Stimulated activated CD4-positive, alpha-beta T cell treated with anti-CD3 and anti-CD28 coated beads, TNF-alpha, amount 100 ng/mL, for 24 hours (primary cell): ENCODE results near the gene SMURF1.
"Not testable (repeated sequence)": the region's sequence is repeated elsewhere in the genome, so short reads cannot be mapped to it uniquely, and the experiment has no call there.

Experiments used
- DNase-seq, 3 experiments: peaks; one replicate each; pipeline ENCODE4 v3.0.0-alpha.2; 2020; ENCODE audit warnings: low read depth in 3 of 3

The SMURF1 gene

DNA sequence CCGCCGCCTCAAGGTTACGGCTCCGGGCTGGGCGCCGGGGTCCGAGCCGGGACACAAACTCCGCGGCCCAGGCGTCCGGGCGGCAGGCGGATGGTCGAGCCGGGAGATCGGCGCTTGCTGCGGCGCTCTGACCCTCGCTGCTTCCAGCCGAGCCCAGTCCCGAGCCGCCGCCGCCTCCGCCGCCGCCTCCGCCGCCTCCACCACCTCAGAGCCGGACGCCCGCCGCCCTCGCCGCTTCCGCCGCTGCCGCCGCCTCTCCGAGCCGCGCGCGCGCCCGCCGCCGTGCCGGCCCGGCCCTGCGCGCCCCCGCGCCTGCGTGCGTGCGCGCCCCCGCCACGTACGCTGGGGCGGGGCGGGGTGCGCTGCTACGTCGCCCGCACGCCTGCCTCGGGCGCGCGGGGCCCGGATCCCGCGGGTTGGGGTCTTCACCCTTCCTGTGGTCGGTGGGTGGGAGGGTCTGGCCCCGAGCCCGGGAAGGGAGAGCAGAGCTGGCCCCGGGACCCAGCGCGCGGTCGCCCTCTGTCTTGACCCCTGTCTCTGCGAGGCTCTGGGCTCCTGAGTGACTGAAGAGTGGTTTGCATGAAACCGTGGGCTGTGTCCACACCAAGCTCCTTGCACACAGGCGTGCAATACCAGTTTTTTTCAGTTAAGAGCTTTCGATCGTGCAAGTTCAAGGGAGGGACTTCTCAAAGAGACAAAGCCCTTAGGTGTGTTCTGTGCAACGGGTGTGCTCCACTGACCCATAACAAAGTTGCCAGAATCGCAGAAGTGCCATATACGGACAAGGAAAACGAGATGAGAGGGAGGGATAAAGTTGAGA lies at the start of gene SMURF1:
SMURF1 (minus strand) TSS at position 256 of the 820 bp plus-strand sequence. CDS start 328 bp downstream, outside the sequence.
- DNase-seq, result peak; percentile 25 to 66 (median 43)

DNA sequence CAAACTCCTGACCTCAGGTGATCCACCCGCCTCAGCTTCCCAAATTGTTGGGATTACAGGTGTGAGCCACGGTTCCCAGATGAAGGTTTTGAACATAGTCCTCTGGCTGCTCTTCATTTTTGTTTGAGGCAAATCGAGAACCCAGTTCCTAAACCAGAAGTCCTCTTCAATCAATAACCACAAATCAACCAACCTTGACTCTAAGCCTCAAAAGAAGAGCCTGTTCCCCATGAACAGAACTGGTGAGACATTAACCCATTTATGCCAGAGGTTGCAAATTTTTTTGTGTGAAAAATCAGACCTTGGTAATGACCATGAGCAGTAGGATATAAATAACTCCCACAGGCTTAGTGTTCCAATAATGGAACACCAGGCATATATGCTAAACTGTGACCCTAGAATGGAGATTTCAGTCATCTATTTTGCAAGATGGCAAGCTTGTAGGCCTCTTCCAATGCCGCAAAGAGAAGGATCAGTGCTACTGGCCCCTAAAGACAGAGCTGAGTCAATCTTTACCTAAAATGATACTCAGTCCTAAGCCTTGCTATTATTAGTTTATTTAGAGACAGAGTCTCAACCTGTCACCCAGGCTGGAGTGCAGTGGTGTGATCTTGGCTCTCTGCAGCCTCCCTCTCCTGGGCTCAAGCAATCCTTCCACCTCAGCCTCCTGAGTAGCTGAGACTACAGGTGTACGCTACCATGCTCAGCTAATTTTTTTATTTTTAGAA lies 48.1 kb upstream of the SMURF1 start:
- no peak for DNase-seq

DNA sequence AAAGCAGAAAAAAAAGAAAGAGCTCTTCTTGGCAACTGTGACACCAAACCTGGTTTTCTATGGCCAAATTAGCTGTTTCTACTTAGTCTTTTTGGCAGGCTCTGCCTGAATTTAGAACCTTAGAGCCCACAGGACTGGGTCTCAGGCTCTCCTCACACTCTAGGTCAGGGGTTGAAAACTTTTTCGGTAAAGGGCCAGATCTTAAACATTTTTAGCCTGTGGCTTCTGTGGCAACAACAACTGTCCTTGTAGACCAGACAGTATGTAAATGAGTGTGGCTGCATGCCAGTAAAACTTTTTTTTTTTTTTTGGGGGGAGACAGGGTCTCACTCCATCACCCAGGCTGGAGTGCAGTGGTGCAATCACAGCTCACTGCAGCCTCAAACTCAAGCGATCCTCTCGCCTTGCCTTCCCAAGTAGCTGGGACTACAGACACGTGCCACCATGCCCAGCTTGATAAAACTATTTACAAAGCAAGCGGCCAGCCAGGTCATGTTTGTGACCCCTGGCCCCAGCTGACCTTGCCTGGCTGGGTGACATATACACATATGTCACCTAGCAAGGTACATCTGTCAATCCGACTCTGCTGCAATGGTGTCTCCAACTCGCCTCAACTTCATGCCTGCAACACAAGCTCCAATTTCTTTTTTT lies 46.6 kb upstream of the SMURF1 start:
- DNase-seq, result no peak

DNA sequence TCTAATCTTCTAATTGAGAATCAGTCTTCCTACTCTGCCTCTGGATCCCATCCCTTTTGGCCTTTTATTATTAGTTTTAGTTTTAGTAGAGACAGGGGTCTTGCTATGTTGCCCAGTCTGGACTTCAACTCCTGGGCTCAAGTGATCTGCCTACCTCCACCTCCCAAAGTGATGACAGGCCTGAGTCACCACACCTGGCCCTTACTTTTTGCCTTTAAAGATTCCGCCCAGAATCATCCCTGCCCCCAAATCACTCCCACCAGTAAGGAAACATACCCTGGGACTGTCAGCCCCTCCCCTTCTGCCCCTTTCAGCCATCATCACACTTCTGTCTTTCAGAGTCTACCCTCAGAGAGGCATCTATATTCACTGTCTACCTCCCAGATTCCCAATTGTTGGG lies 45.3 kb upstream of the SMURF1 start:
- DNase-seq, result no peak

DNA sequence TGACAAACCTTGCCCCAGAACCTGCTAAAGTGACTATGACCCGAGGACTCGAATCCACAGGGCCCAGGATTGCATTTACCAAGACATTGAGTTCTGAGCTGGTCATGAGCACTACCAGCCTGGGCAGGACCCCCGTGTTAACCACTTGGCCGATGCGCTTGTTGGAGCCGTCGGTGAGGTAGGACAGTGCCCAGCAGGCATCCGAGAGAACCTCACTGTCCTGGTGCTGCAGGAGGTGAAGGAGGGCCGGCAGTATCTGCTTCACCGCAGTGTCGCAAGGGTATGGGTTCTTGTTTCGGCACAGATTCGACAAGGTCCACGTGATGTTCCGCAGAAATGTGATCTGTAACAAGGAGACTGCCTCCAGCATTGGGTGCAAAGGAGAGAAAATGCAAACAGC lies 44.3 kb upstream of the SMURF1 start:
- no peak for DNase-seq

DNA sequence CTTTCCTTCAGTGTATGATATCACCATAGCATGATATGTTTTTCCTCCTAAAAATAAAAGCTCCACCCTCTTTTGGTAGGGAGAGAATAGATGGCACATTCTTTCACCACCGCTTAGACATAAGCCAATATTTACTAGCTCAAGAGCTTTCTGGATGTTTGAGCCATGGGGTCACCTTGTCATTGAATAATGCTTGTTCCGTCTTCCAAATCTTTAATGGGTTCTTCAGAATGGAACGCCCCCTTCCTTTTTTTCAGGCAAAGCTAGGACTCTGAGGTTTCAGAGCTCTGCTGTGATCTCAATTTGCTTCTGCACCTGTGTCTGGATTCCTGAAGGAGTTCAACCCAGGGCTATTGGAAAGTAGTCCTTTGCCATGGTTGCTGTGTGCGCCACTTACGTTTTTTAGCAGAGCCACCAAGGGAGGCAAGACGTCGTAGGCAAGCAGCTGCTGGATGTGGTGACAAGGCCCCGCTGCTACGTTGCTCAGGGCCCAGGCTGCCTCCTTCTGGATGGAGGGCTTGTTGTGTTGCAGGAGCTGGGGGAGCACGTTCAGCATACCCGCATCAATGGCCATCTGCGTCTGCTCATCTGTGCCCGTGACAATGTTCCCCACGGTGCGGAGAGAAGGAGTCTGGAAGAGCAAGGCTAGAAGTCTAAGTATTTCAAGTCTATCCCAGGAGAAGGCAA lies 40.8 kb upstream of the SMURF1 start:
- no peak for DNase-seq

DNA sequence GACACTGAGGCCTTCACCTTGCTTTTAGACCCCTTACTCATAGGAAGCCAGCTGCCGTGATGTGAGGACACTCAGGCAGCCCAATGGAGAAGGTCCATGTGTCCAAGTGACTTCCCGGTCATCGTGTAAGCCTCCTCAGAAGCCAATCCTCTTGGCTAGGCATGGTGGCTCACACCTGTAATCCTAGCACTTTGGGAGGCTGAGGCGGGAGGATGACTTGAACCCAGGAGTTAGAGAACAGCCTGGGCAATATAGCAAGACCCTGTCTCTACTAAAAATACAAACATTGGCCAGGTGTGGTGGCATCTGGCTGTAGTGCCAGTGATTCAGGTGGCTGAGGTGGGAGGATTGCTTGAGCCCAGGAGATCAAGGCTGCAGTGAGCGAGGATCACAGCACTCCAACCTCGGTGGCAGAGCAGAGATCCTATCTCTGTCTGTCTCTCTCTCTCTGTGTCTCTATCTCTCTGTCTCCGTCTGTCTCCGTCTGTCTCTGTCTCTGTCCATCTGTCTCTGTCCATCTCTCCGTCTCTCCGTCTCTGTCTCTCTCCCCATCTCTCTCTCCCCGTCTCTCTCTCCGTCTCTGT lies 36.3 kb upstream of the SMURF1 start:
- no peak for DNase-seq

DNA sequence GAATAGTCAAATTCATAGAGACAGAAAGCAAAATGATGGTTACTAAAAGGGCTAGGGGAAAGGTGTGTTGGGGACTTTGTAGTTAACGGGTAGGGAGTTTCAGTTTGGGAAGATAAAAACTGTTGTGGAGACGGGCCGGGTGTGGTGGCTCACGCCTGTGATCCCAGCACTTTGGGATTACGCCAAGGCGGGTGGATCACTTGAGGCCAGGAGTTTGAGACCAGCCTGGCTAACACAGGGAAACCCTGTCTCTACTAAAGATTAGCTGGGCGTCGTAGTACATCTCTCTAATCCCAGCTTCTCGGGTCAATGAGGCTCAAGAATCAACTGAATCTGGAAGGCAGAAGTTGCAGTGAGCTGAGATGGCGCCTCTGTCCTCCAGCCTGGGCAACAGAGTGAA lies 33.3 kb upstream of the SMURF1 start:
- no peak for DNase-seq

DNA sequence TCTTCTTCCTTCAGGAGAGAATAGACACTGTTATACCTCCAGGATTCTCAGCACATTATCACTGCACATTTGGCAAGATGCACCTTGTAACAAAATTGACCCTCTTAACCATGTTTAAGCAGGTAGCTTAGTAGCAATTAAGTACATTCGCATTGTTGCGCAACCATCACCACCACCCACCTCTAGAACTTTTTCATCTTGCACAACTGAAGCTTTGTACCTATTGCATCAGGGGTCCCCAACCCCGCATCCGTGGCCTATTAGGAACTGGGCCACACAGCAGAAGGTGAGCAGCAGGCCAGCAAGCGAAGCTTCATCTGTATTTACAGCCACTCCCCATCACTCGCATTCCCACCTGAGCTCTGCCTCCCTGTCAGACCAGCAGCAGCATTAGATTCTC lies 29.9 kb upstream of the SMURF1 start:
- DNase-seq, result no peak

DNA sequence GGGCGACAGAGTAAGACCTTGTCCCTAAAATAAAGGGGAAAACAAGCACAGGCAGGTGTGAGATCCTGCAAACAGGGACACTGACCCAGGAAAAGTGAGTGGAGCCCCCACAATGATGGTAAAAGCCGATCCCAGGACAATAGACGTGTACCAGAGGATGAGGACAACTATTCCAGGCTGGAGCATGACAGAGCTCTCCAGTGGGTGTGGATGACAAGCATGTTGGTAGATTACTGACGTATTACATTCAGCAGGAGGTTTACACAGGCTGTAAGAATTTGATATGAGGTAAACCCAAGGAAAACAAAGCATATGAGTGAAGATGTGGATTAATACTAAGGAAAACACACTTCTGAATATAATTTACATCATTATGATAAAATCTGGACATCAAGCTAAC lies 27.8 kb upstream of the SMURF1 start:
- no peak for DNase-seq

DNA sequence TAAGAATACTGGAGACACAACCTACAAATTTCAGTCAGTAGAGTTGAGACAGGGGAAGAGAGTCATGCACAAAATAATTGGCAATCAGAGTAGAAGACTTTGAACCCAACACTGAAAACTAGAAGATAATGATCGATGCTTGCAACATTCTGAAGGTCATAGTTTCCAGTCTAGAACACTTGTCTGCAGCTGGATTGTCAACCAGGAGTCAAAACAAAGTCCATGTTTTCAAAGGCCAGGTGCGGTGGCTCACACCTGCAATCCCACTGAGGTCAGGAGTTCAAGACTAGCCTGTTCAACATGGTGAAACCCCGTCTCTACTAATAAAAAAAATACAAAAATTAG lies 26.8 kb upstream of the SMURF1 start:
- no peak for DNase-seq

DNA sequence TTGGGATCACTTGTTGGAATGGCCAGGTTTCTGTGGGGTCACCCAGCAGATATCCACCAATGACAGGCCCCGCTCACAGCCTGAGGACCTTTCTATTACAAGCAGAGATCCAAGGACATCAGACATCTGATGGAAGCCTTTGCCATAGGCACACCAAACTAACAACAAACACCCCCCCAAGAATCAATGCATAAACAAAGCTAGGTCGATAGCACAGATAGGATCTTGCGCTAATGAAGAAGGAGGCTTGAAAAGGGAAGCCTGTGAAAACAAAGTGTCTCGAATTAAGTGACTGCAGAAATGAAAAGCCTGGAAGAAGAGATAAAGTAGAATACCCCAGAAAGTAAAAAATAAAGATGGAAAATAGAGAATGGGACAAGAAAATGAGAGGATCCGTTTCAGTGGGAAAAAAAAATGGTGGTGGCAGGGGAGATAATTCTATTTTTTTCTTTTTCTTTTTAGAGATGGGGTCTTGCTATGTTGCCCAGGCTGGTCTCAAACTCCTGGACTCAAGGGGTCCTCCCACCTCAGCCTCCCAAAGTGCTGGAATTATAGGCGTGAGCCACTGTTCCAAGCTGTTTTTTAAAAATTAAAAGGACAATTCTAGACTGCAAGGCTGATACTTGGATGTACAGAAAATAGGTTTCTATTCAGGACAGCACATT lies 26.3 kb upstream of the SMURF1 start:
- DNase-seq, result no peak

DNA sequence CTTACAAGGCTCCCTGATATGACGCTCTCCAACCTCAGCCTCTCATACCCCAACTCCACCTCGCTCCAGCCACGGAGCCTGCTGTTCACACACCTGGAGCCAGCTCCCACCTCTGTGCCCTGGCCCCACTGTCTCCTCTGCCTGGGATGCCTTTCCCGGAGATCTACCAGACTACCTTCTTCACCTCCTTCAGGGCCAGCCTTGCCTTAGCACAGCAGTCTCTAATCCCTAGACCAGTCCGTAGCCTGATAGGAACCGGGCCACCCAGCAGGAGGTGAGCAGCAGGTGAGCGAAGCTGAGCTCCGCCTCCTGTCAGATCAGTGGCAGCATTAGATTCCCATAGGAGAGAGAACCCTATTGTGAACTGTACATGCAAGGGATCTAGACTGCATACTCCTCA lies 23.2 kb upstream of the SMURF1 start:
- no peak for DNase-seq

DNA sequence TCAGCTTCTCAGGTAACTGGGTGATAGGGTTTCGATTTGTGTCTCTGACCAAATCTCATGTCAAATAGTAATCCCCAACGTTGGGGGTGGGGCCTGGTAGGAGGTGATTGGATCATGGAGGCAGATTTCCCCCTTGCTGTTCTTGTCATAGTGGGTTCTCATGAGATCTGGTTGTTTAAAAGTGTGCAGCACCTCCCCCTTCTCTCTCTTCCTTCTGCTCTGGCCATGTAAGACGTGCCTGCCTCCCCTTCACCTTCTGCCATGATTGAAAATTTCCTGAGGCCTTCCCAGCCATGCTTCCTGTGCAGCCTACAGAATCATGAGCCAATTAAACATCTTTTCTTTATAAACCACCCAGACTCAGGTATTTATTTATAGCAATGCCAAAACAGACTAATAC lies 21.9 kb upstream of the SMURF1 start:
- DNase-seq, result no peak

DNA sequence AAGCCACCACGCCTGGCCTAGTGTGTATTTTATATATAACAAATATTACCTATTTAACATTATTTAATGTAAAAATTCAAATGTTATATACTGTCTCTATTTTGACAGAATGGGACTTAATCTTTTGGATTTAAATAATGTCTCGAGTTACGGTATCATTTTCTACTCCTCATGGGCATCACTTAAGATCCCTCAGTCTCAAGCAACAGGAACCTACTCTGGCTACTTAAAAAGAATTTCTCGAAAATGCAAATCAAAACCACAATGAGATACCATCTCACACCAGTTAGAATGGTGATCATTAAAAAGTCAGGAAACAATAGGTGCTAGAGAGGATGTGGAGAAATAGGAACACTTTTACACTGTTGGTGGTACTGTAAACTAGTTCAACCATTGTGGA lies 19.8 kb upstream of the SMURF1 start:
- DNase-seq, result not testable (repeated sequence)

DNA sequence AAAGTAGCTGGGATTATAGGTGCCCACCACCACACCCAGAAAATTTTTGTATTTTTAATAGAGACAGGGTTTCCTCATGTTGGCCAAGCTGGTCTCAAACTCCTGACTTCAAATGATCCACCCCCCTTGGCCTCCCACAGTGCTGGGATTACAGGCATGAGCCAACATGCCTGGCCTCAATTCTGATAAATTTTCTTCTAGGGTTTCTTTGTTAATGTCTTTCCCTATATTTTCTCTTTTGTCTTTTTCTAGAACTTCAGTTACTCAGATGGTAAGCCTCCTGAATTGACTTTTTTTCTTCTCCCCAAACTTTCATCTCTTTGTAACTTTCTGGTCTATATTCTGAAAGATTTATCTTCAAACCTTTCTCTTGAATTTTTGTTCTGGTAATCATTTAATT lies 12.7 kb upstream of the SMURF1 start:
- DNase-seq, result no peak

DNA sequence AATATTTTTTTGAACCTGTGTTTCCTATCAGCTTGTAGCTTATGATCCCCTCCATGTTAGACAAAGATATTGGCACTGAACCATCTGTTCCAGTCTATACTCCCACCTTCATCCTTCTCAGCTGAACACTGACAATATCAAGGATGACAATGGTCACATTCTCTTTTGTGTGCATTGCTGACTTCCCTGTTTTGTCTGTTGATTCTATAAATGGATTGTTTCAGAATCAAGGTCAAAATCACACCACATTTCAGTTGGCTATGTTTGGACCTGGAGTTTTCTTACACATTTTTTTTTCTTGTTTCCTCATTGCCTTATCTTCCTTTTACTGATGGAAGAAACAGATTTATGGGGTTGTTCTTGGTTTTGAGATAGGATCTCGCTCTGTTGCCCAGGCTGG lies 11.3 kb upstream of the SMURF1 start:
- DNase-seq, result no peak

DNA sequence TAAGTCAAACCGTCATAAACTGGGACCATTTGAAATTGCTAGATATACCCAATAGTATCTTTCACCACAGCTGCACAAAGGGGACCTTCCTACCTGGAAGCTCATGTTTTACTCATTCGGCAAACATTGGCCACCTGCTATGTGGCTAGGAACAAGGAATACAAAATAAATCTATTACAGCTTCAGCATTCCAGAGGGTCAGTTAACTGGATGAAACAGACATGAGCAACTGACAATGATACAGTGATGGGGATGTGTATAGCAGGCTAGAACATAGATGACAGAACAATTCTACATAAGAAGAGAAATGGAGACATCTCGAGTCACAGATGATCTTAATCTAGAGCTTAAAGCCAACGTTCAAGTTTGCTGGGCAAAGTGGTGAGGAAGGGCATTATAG lies 3.1 kb upstream of the SMURF1 start:
- DNase-seq, result no peak

DNA sequence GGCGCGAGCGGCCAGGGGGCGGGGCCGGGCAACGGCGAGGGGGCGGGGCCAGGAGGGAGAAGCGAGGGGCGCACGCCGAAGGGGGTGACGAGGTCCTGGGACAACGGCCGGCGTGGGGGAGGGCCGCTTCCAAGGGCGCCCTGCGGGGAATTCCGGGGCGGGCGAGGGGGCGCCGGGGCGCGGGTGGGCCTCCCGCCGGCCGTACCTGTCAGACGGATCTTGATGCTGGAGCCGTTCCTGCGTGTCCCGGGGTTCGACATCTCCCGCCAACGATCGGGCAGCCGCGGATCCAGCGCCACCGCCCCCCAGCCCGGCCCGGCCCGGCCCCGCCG lies 421 bp downstream of the SMURF1 start:
- DNase-seq, result no peak

DNA sequence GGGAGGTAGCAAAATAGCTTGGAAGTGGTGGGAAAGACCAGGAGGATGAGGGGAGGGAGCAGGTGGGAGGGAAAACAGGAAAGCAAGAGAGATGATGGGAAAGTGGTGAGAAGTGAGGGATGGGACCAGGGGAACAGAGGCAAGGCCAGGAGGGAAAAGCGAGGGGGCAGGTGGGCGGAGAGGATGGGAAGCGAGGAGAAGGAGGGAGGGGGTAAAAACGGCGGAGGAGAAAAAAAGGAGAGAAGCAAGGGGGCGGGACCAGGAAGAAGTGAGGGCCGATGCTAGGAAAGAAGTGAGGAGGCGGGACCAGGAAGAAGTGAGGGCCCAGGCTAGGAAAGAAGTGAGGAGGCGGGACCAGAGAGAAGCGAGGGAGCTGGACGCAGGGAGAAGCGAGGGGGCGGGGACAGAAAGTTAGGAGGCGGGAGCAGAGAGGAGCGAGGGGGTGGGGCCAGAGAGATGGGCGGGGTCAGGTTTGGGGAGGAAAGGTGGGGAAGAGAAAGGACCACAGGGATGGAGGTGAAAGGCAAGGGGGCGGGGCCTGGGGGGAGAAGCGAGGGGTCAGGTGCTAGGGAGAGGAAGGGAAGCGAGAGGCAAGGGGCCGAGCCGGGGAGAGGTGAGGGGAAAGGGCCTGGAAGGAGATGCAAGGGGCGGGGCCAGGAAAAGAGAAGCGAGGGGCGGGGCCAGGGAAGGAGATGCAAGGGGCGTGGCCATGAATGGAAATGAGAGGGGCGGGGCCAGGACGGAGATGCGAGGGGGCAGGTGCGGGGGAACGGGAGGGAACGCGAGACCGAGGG lies 984 bp downstream of the SMURF1 start:
- DNase-seq, result peak; percentile 74 to 88 (median 79)
